Stimulated activated memory B cell treated with anti-CD40 and anti-IgM and Interleukin-4, amounts not matched to agents 10 μg/mL and 1 μg/mL and 100 μg/mL, for 72 hours (primary cell): ENCODE measurements around the gene GPR31.
"Not testable (repeated sequence)": the region's sequence is repeated elsewhere in the genome, so short reads cannot be mapped to it uniquely, and the experiment has no call there.

Experiments
- ATAC-seq: fragments of 150-1000 bp; cut with Tn5 transposase; 2 replicates; pipeline ENCODE4 v1.10.0; 2021
- H3K27ac Mint-ChIP-seq: one replicate; pipeline ENCODE4 v1.8.0; 2022; ENCODE audit warnings: mild to moderate bottlenecking, mixed read lengths
- H3K27me3 Mint-ChIP-seq: one replicate; pipeline ENCODE4 v1.8.0; 2022; ENCODE audit warnings: mixed read lengths
- H3K36me3 Mint-ChIP-seq: one replicate; pipeline ENCODE4 v1.8.0; 2022; ENCODE audit warnings: mixed read lengths
- H3K4me1 Mint-ChIP-seq: one replicate; pipeline ENCODE4 v1.8.0; 2022; ENCODE audit warnings: mixed read lengths
- H3K4me3 Mint-ChIP-seq: one replicate; pipeline ENCODE4 v1.8.0; 2022; ENCODE audit warnings: mild to moderate bottlenecking, moderate library complexity, mixed read lengths
- H3K9me3 Mint-ChIP-seq: one replicate; pipeline ENCODE4 v1.8.0; 2022; ENCODE audit warnings: mixed read lengths

The GPR31 gene, protein sequence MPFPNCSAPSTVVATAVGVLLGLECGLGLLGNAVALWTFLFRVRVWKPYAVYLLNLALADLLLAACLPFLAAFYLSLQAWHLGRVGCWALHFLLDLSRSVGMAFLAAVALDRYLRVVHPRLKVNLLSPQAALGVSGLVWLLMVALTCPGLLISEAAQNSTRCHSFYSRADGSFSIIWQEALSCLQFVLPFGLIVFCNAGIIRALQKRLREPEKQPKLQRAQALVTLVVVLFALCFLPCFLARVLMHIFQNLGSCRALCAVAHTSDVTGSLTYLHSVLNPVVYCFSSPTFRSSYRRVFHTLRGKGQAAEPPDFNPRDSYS

DNA sequence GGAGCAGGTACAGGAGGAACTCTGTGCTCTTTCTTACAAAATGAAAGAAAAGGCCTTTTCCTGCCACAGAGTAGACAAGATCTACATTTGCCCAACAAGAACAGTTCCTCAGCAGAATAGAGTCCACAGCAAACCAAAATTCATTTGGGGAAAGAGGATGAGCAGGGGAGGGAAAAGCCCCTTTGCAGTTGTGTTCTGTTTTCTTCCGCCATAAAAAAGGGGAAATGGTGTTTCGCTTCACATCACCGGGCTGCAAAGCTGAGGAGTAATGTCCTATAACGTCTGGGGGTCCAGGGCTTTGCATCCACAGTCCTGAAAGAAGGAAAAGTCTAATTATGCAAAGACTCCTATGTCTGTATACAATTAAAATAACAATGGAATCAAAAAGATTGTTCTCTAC lies at the start of gene GPR31:
Gene GPR31, minus strand, starts transcription at position 118 of the 400 bp plus-strand sequence. CDS start 149 bp downstream, outside the sequence.
- no peaks in the 10 kb centered on the region for H3K36me3 Mint-ChIP-seq
- peak within 1 kb of the TSS; percentile 57 for H3K27ac Mint-ChIP-seq
- ATAC-seq = no peak
- H3K27me3 Mint-ChIP-seq = no peaks in the 10 kb centered on the region
- H3K4me3 Mint-ChIP-seq = no peak within 1 kb of the TSS
- no peaks in the 10 kb centered on the region for H3K9me3 Mint-ChIP-seq
- H3K4me1 Mint-ChIP-seq = peaks cover 34% of the 10 kb centered on the region

GRCh38 chr6:167207527-167207926 lies 49.7 kb upstream of the GPR31 start:
- H3K36me3 Mint-ChIP-seq = no peaks in the 10 kb centered on the region
- peaks cover 7% of the 10 kb centered on the region for H3K4me1 Mint-ChIP-seq
- H3K4me3 Mint-ChIP-seq = no peak overlapping the region
- H3K27ac Mint-ChIP-seq = no peak overlapping the region
- H3K9me3 Mint-ChIP-seq = no peaks in the 10 kb centered on the region
- H3K27me3 Mint-ChIP-seq = peaks cover 47% of the 10 kb centered on the region
- no peak for ATAC-seq

DNA sequence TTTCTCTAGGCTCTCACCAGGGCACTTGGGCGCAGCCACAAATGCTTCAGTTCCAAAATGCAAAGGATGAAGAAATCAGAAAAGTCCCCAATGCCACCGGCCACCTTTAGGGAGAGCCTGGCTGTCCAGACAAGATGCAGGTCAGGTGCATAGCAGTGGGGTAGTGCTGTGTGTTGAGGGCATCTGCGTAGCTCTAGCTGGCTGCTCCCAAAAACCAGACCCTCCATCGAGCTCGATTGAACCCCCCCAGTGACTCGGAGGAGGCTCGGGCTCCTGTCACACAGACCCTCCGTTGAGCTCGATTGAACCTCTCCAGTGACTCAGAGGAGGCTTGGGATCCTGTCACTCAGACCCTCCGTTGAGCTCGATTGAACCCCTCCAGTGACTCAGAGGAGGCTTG lies 47.5 kb upstream of the GPR31 start:
- H3K4me3 Mint-ChIP-seq, H3K9me3 Mint-ChIP-seq: not testable (repeated sequence)

DNA sequence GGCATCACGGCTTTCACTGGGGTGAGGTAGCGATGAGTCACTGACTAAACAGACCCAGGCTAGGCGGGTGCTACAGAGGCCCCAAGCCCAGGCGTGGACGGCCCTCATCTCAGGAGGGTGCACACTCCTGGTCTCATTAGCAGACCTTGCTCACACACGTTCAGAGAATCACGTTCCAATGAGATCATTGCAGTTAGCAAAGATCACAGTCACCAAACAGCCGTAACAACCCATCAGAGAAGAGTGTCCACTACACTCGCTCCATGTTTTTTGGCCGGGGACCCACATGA lies 46.2 kb upstream of the GPR31 start:
- not testable (repeated sequence) for H3K9me3 Mint-ChIP-seq, H3K4me1 Mint-ChIP-seq, H3K27ac Mint-ChIP-seq, H3K4me3 Mint-ChIP-seq, H3K36me3 Mint-ChIP-seq, ATAC-seq
- H3K27me3 Mint-ChIP-seq = peaks cover 59% of the 10 kb centered on the region

More for the DNA sequence above, 47.5 kb upstream of the GPR31 start:
- not testable (repeated sequence) for H3K36me3 Mint-ChIP-seq, ATAC-seq, H3K4me1 Mint-ChIP-seq, H3K27ac Mint-ChIP-seq
- peaks cover 62% of the 10 kb centered on the region for H3K27me3 Mint-ChIP-seq

- ATAC-seq = peak; percentile 57
- H3K4me1 Mint-ChIP-seq, H3K4me3 Mint-ChIP-seq, H3K27ac Mint-ChIP-seq, H3K36me3 Mint-ChIP-seq, H3K9me3 Mint-ChIP-seq: not testable (repeated sequence)
- peaks cover 65% of the 10 kb centered on the region for H3K27me3 Mint-ChIP-seq
Observed at GRCh38 chr6:167203261-167204058, 45.7 kb upstream of the GPR31 start.

DNA sequence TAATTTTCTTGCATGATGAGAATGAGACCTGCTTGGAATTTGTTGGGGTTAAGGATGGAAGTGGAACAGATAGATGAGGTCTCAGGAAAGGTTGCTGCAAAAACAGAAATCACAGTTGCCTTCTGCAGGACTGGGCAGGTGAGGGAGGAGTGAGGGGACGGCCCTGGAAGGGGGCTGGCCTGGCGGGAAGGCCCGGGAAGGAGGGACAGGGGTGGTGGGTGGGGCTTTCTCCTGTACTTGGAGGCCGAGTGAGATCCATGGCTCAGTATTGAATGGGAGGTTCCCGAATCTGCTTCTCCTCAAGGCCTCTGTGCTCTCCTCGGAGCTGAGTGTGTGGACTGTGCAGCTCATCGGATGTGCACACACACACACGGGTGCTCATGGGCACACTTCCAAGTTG lies 44.8 kb upstream of the GPR31 start:
- not testable (repeated sequence) for H3K27ac Mint-ChIP-seq
- peaks cover 68% of the 10 kb centered on the region for H3K27me3 Mint-ChIP-seq

GRCh38 chr6:167200806-167201205 lies 43.0 kb upstream of the GPR31 start:
- H3K27me3 Mint-ChIP-seq = peaks cover 50% of the 10 kb centered on the region

More for the DNA sequence above, 44.8 kb upstream of the GPR31 start:
- H3K9me3 Mint-ChIP-seq, H3K36me3 Mint-ChIP-seq, ATAC-seq, H3K4me3 Mint-ChIP-seq, H3K4me1 Mint-ChIP-seq: not testable (repeated sequence)

DNA sequence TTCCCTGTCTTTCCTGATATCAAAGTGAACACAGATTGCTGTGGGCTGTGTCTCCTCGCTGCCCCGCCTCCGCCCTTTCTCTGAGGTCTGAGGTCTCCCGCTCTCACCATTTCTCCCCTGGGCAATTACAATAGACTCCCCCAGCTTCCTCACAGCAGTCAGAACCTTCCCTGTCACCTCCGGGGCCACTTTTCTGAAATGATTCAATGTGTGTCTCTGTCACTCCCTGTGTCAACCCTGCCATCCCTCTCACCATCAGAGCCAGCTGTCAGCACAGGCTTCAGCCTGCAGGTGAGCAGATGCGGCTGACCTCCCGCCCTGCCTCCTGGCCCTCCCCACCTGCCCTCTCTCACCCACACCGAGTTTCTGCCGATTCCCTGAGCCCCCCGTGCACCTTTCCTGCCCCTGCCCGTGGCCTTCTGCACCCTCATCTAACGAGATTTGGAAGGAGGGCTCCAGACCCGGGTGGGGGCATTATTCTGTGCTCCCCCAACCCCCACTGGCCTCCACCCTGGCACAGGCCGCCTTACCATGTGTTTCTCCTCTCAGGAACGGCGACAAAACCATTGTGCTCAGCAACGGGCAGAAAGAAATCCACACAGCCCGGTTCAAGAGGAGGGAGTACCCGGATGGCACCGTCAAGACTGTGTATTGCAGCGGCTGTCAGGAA lies 38.3 kb upstream of the GPR31 start:
- peak; percentile 59 for ATAC-seq
- H3K27ac Mint-ChIP-seq, H3K4me3 Mint-ChIP-seq, H3K36me3 Mint-ChIP-seq, H3K9me3 Mint-ChIP-seq, H3K4me1 Mint-ChIP-seq: not testable (repeated sequence)
- H3K27me3 Mint-ChIP-seq = peaks cover 29% of the 10 kb centered on the region

More at GRCh38 chr6:167200806-167201205, 43.0 kb upstream of the GPR31 start:
- Mint-ChIP-seq H3K36me3 (no peaks in the 10 kb centered on the region), H3K4me3 (no peak overlapping the region), H3K4me1 (no peaks in the 10 kb centered on the region), H3K9me3 (no peaks in the 10 kb centered on the region), H3K27ac (no peak overlapping the region)
- no peak for ATAC-seq

GRCh38 chr6:167193515-167194125 lies 35.8 kb upstream of the GPR31 start:
- ATAC-seq, H3K9me3 Mint-ChIP-seq, H3K4me3 Mint-ChIP-seq, H3K36me3 Mint-ChIP-seq, H3K27ac Mint-ChIP-seq, H3K4me1 Mint-ChIP-seq: not testable (repeated sequence)
- H3K27me3 Mint-ChIP-seq = peaks cover 30% of the 10 kb centered on the region

- H3K9me3 Mint-ChIP-seq, H3K4me3 Mint-ChIP-seq, ATAC-seq, H3K27ac Mint-ChIP-seq, H3K36me3 Mint-ChIP-seq, H3K4me1 Mint-ChIP-seq: not testable (repeated sequence)
- peaks cover 24% of the 10 kb centered on the region for H3K27me3 Mint-ChIP-seq
Observed at GRCh38 chr6:167191043-167191583, 33.3 kb upstream of the GPR31 start.

GRCh38 chr6:167187275-167187674 lies 29.5 kb upstream of the GPR31 start:
- not testable (repeated sequence) for H3K27ac Mint-ChIP-seq, H3K4me3 Mint-ChIP-seq, H3K9me3 Mint-ChIP-seq

GRCh38 chr6:167185101-167185500 lies 27.3 kb upstream of the GPR31 start:
- H3K4me3 Mint-ChIP-seq, H3K27ac Mint-ChIP-seq, H3K36me3 Mint-ChIP-seq, H3K9me3 Mint-ChIP-seq, ATAC-seq, H3K4me1 Mint-ChIP-seq, H3K27me3 Mint-ChIP-seq: not testable (repeated sequence)

More at GRCh38 chr6:167187275-167187674, 29.5 kb upstream of the GPR31 start:
- peaks cover 24% of the 10 kb centered on the region for H3K27me3 Mint-ChIP-seq
- ATAC-seq, H3K4me1 Mint-ChIP-seq, H3K36me3 Mint-ChIP-seq: not testable (repeated sequence)

- H3K36me3 Mint-ChIP-seq, H3K27ac Mint-ChIP-seq, H3K9me3 Mint-ChIP-seq, H3K4me3 Mint-ChIP-seq, H3K27me3 Mint-ChIP-seq, H3K4me1 Mint-ChIP-seq: not testable (repeated sequence)
- ATAC-seq = peak; percentile 80
Observed at GRCh38 chr6:167182913-167183314, 25.1 kb upstream of the GPR31 start.

GRCh38 chr6:167181351-167181750 lies 23.6 kb upstream of the GPR31 start:
- H3K4me1 Mint-ChIP-seq, H3K36me3 Mint-ChIP-seq, H3K4me3 Mint-ChIP-seq, H3K9me3 Mint-ChIP-seq, H3K27me3 Mint-ChIP-seq, ATAC-seq, H3K27ac Mint-ChIP-seq: not testable (repeated sequence)

DNA sequence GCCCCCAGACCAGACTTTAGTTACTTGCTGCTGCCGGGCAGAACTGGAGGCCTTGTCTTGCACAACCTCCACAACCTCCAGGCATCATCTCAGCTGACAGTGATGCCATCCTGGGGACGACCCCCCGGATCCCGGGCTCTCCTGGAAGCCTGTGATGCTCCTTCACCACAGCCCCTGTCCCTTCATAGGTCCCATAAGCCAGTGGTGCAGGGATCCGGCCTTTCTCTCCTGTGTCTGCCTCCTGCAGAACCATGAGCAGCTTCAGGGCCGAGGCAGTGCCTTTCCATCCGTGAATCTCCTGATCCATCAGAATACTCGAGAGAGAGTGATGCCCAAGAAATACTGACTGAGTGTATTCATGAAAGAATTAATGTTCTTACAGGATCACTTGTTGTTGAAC lies 22.3 kb upstream of the GPR31 start:
- not testable (repeated sequence) for H3K36me3 Mint-ChIP-seq, H3K27me3 Mint-ChIP-seq, ATAC-seq, H3K4me3 Mint-ChIP-seq, H3K4me1 Mint-ChIP-seq, H3K9me3 Mint-ChIP-seq, H3K27ac Mint-ChIP-seq
